IMR-90 (cell line): ENCODE data around the gene PCSK6. TPM values are rescaled to one million over a fixed set of nuclear protein-coding genes. Genes with fewer than 3 reads are reported as not detected.

Experiments
- ATAC-seq: fragments of 200-7000 bp; cut with Tn5 transposase; 2 replicates; pipeline ENCODE4 v1.9.1; 2020; ENCODE audit warnings: low read depth, mild to moderate bottlenecking, moderate library complexity
- BruUV-seq: library from RNA; stranded (reverse); fragments of 400-500 nt; replicated peaks from 2 replicates; lab custom pipeline; 2021; lab: Mats Ljungman, UMichigan
- CTCF ChIA-PET: fragments of 300-600 bp; formaldehyde crosslinking; extraction: SDS; loops from one replicate; lab custom pipeline; 2021; ENCODE audit warnings: antibody characterized with exemption; lab: Yijun Ruan, JAX
- POLR2A ChIA-PET: fragments of 300-600 bp; sonication (Branson Sonifier 250); formaldehyde crosslinking; loops from one replicate; lab custom pipeline; 2022; ENCODE audit warnings: antibody characterized with exemption; ENCODE audit not compliant: unreplicated experiment; lab: Charles Lee
- DNase-seq: peaks from one replicate; pipeline ENCODE4 v3.0.0; 2013
- H2AFZ ChIP-seq: replicated peaks from 2 replicates; pipeline ENCODE3; 2013; ENCODE audit warnings: low read length, mild to moderate bottlenecking; ENCODE audit not compliant: poor library complexity
- H2AK5ac ChIP-seq: 2 replicates; pipeline ENCODE4 v1.6.1; 2013; ENCODE audit warnings: low read depth, low read length, inconsistent platforms
- H2AK9ac ChIP-seq: replicated peaks from 2 replicates; pipeline ENCODE3; 2013; ENCODE audit warnings: mild to moderate bottlenecking, low read depth, low read length, moderate library complexity; ENCODE audit not compliant: poor library complexity
- H2BK120ac ChIP-seq: 2 replicates; pipeline ENCODE4 v1.6.1; 2013; ENCODE audit warnings: low read depth, low read length, inconsistent platforms
- H2BK15ac ChIP-seq: 3 replicates; pipeline ENCODE4 v1.6.1; 2013; ENCODE audit warnings: low read depth, low read length, inconsistent platforms
- H2BK20ac ChIP-seq: 2 replicates; pipeline ENCODE4 v1.6.1; 2013; ENCODE audit warnings: low read depth, mild to moderate bottlenecking, inconsistent platforms, low read length, moderate library complexity
- H2BK5ac ChIP-seq: 2 replicates; pipeline ENCODE4 v1.6.1; 2013; ENCODE audit warnings: mild to moderate bottlenecking, low read depth, low read length, inconsistent platforms; ENCODE audit not compliant: poor library complexity, severe bottlenecking
- H3K14ac ChIP-seq: replicated peaks from 2 replicates; pipeline ENCODE4 v1.6.1; 2013; ENCODE audit warnings: low read depth, low read length, inconsistent platforms
- H3K18ac ChIP-seq: 2 replicates; pipeline ENCODE4 v1.6.1; 2013; ENCODE audit warnings: low read depth, low read length, control low read depth
- H3K23ac ChIP-seq: 2 replicates; pipeline ENCODE4 v1.6.1; 2013; ENCODE audit warnings: low read depth, low read length, inconsistent platforms
- H3K27ac ChIP-seq: 2 replicates; pipeline ENCODE4 v1.5.1; 2013; ENCODE audit warnings: mild to moderate bottlenecking, control low read depth, low read length; ENCODE audit not compliant: insufficient read depth
- H3K27me3 ChIP-seq: 2 replicates; pipeline ENCODE4 v1.6.1; 2013; ENCODE audit warnings: low read length; ENCODE audit not compliant: control insufficient read depth, insufficient read depth
- H3K36me3 ChIP-seq: 2 replicates; pipeline ENCODE4 v1.6.1; 2013; ENCODE audit warnings: low read length, mixed read lengths; ENCODE audit not compliant: control insufficient read depth, insufficient read depth
- H3K4ac ChIP-seq: 2 replicates; pipeline ENCODE4 v1.6.1; 2013; ENCODE audit warnings: low read depth, low read length, inconsistent platforms
- H3K4me1 ChIP-seq: 2 replicates; pipeline ENCODE4 v1.6.1; 2013; ENCODE audit warnings: low read length, mixed read lengths; ENCODE audit not compliant: control insufficient read depth, insufficient read depth
- H3K4me2 ChIP-seq: 2 replicates; pipeline ENCODE4 v1.6.1; 2013; ENCODE audit warnings: low read depth, mild to moderate bottlenecking, control low read depth, low read length, moderate library complexity
- H3K4me3 ChIP-seq: 2 replicates; pipeline ENCODE4 v1.5.1; 2013; ENCODE audit warnings: low read depth, mild to moderate bottlenecking, control low read depth, low read length, moderate library complexity; ENCODE audit not compliant: insufficient read depth
- H3K56ac ChIP-seq: 2 replicates; pipeline ENCODE4 v1.6.1; 2013; ENCODE audit warnings: low read length, inconsistent platforms; ENCODE audit not compliant: insufficient read depth; ENCODE audit errors: extremely low read depth
- H3K79me1 ChIP-seq, 2 experiments: 2 replicates each; pipeline ENCODE4 v1.6.1; 2013; ENCODE audit warnings: low read length in 2 of 2, inconsistent platforms in 1 of 2, low read depth in 1 of 2
- H3K9ac ChIP-seq: 2 replicates; pipeline ENCODE4 v1.6.1; 2013; ENCODE audit warnings: low read depth, low read length, control low read depth
- H3K9me1 ChIP-seq: 2 replicates; pipeline ENCODE4 v1.6.1; 2013; ENCODE audit warnings: low read length, inconsistent platforms; ENCODE audit not compliant: insufficient read depth
- H3K9me3 ChIP-seq: 2 replicates; pipeline ENCODE4 v1.6.1; 2013; ENCODE audit warnings: low read length; ENCODE audit not compliant: control insufficient read depth, insufficient read depth
- H4K20me1 ChIP-seq: 2 replicates; pipeline ENCODE4 v1.6.1; 2013; ENCODE audit warnings: low read length, inconsistent platforms; ENCODE audit not compliant: insufficient read depth
- H4K5ac ChIP-seq: 2 replicates; pipeline ENCODE4 v1.6.1; 2013; ENCODE audit warnings: mild to moderate bottlenecking, low read depth, low read length, control low read depth
- H4K8ac ChIP-seq, 2 experiments: 2 replicates each; pipeline ENCODE4 v1.6.1; 2013; ENCODE audit warnings: low read depth in 2 of 2, low read length in 2 of 2, control low read depth in 1 of 2, inconsistent platforms in 1 of 2
- H4K91ac ChIP-seq: 2 replicates; pipeline ENCODE4 v1.6.1; 2013; ENCODE audit warnings: low read depth, low read length, inconsistent platforms; ENCODE audit not compliant: insufficient read depth
- BHLHE40 ChIP-seq: fragments of 150-350 bp; IDR thresholded peaks from 2 replicates; pipeline ENCODE4 v1.6.1; 2016; ENCODE audit warnings: mild to moderate bottlenecking, low read depth, low read length
- CEBPB ChIP-seq: IDR thresholded peaks from 2 replicates; pipeline ENCODE4 v1.6.1; 2012; ENCODE audit warnings: low read depth, low read length, improper control_type of control experiment
- CHD1 ChIP-seq: IDR thresholded peaks from 2 replicates; pipeline ENCODE4 v1.6.1; 2012; ENCODE audit warnings: low read depth, low read length, improper control_type of control experiment
- ELK1 ChIP-seq: fragments of 150-350 bp; IDR thresholded peaks from 2 replicates; pipeline ENCODE4 v1.6.1; 2016; ENCODE audit warnings: low read depth, mild to moderate bottlenecking, low read length, moderate library complexity, borderline replicate concordance
- FOS ChIP-seq: fragments of 150-350 bp; IDR thresholded peaks from 2 replicates; pipeline ENCODE4 v1.6.1; 2016; ENCODE audit warnings: low read depth, low read length
- MAFK ChIP-seq: IDR thresholded peaks from 2 replicates; pipeline ENCODE4 v1.6.1; 2012; ENCODE audit warnings: low read depth, low read length, improper control_type of control experiment
- MAZ ChIP-seq: IDR thresholded peaks from 2 replicates; pipeline ENCODE4 v1.6.1; 2012; ENCODE audit warnings: low read depth, mild to moderate bottlenecking, low read length, improper control_type of control experiment, moderate library complexity, borderline replicate concordance
- MXI1 ChIP-seq: IDR thresholded peaks from 2 replicates; pipeline ENCODE4 v1.6.1; 2012; ENCODE audit warnings: low read depth, mild to moderate bottlenecking, low read length, moderate library complexity, borderline replicate concordance
- NFE2L2 ChIP-seq: fragments of 150-350 bp; IDR thresholded peaks from 2 replicates; pipeline ENCODE4 v1.6.1; 2016; ENCODE audit warnings: low read depth, mild to moderate bottlenecking, low read length
- POLR2A ChIP-seq: IDR thresholded peaks from 2 replicates; pipeline ENCODE4 v1.6.1; 2012; ENCODE audit warnings: mild to moderate bottlenecking, low read depth, low read length
- RAD21 ChIP-seq: IDR thresholded peaks from 2 replicates; pipeline ENCODE4 v1.6.1; 2012; ENCODE audit warnings: low read length, improper control_type of control experiment
- RCOR1 ChIP-seq: IDR thresholded peaks from 2 replicates; pipeline ENCODE4 v1.6.1; 2012; ENCODE audit warnings: mild to moderate bottlenecking, low read length, improper control_type of control experiment; ENCODE audit not compliant: insufficient replicate concordance
- RFX5 ChIP-seq: IDR thresholded peaks from 2 replicates; pipeline ENCODE4 v1.8.0; 2012; ENCODE audit warnings: low read depth, mild to moderate bottlenecking, low read length, moderate library complexity
- SMC3 ChIP-seq: fragments of 150-350 bp; IDR thresholded peaks from 2 replicates; pipeline ENCODE4 v1.6.1; 2016; ENCODE audit warnings: low read depth, mild to moderate bottlenecking, antibody characterized with exemption, low read length, moderate library complexity
- WGBS, 2 experiments: methylation state at CpG; one replicate each; pipeline versions ENCODE4 v1.1.5 to v1.1.7; 2013; ENCODE audit warnings: missing lambda C conversion rate in 2 of 2; ENCODE audit not compliant: insufficient read length in 1 of 2; ENCODE audit errors: extremely low coverage in 2 of 2; 5-methylcytosine and 5-hydroxymethylcytosine counted together
- dilution Hi-C: fragments of 300-500 bp; cut with HindIII; formaldehyde crosslinking; loops from one replicate; pipeline ENCODE4 v1.14.3; 2018; ENCODE audit warnings: low sequenced_read_pairs; ENCODE audit not compliant: unreplicated experiment
- in situ Hi-C: fragments of 300-500 bp; cut with MboI; formaldehyde crosslinking; loops from 3 replicates; pipeline ENCODE4 v1.14.3; 2019; ENCODE audit warnings: low sequenced_read_pairs, inconsistent platforms, mixed read lengths
- intact Hi-C: fragments of 100-400 bp; cut with micrococcal nuclease; formaldehyde crosslinking; loops from 2 replicates; pipeline ENCODE4 v1.10.0; 2022
- polyA plus RNA-seq, 3 experiments: library from polyadenylated mRNA; depleted of rRNA; stranded (reverse); fragments of >200 nt; gene quantifications; 2 replicates each; pipeline ENCODE4 v1.2.3, GENCODE V29; 2012; ENCODE audit warnings: low replicate concordance in 1 of 3
- total RNA-seq: library from RNA; depleted of rRNA; stranded (reverse); fragments of >200 nt; gene quantifications from 2 replicates; pipeline ENCODE4 v1.2.3, GENCODE V29; 2012
- TF ChIP-seq, protein P1 (sequence below): conservative IDR thresholded peaks from 2 replicates; pipeline ENCODE4 v1.5.1; 2012; ENCODE audit warnings: mild to moderate bottlenecking, low read depth, low read length, improper control_type of control experiment
- TF ChIP-seq, protein P2 (sequence below): fragments of 150-350 bp; IDR thresholded peaks from 2 replicates; pipeline ENCODE4 v1.6.1; 2017; ENCODE audit warnings: mild to moderate bottlenecking, antibody characterized with exemption, low read length, low read depth

Gene PCSK6
- total and polyA plus RNA-seq, 2 of the 4 experiments (the other 2 are of a cell fraction) = not detected

GRCh38 chr15:101332061-101332467 lies 157.4 kb downstream of the PCSK6 start:
- Histone ChIP-seq H2BK15ac (no peak overlapping the region), H3K4me1 (no peaks in the 10 kb centered on the region), H4K5ac (no peak overlapping the region), H3K27me3 (peaks cover 14% of the 10 kb centered on the region), H3K23ac (no peak overlapping the region), H3K9me3 (peaks cover 2% of the 10 kb centered on the region; the same call in 1 of the 2 replicates), H3K27ac (no peak overlapping the region), H3K56ac (no peak overlapping the region), H4K91ac (no peak overlapping the region), H4K8ac (no peak overlapping the region), H3K14ac (no peak overlapping the region), H3K9ac (no peak overlapping the region), H3K9me1 (no peaks in the 10 kb centered on the region), H3K36me3 (no peaks in the 10 kb centered on the region), H2AK9ac (no peak overlapping the region), H3K4me2 (no peak overlapping the region), H3K79me1 (no peaks in the 10 kb centered on the region), H2BK20ac (no peak overlapping the region), H2AFZ (no peak overlapping the region), H2BK5ac (no peak overlapping the region), H3K18ac (no peak overlapping the region), H2BK120ac (no peak overlapping the region), H3K4me3 (no peak overlapping the region), H2AK5ac (no peak overlapping the region), H3K4ac (no peak overlapping the region), H4K20me1 (no peaks in the 10 kb centered on the region)
- POLR2A ChIA-PET = no interaction called here
- in situ Hi-C loops = no loop called here
- CTCF ChIA-PET = no interaction called here
- dilution Hi-C loops = no loop called here
- TF ChIP-seq MXI1 = no peak
- no peak for TF ChIP-seq POLR2A
- TF ChIP-seq SMC3 = no peak
- TF ChIP-seq BHLHE40 = no peak
- TF ChIP-seq MAFK = no peak
- no peak for TF ChIP-seq RCOR1
- TF ChIP-seq, protein P1, sequence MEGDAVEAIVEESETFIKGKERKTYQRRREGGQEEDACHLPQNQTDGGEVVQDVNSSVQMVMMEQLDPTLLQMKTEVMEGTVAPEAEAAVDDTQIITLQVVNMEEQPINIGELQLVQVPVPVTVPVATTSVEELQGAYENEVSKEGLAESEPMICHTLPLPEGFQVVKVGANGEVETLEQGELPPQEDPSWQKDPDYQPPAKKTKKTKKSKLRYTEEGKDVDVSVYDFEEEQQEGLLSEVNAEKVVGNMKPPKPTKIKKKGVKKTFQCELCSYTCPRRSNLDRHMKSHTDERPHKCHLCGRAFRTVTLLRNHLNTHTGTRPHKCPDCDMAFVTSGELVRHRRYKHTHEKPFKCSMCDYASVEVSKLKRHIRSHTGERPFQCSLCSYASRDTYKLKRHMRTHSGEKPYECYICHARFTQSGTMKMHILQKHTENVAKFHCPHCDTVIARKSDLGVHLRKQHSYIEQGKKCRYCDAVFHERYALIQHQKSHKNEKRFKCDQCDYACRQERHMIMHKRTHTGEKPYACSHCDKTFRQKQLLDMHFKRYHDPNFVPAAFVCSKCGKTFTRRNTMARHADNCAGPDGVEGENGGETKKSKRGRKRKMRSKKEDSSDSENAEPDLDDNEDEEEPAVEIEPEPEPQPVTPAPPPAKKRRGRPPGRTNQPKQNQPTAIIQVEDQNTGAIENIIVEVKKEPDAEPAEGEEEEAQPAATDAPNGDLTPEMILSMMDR = no peak
- no peak for TF ChIP-seq CHD1
- TF ChIP-seq ELK1 = no peak
- TF ChIP-seq FOS = no peak
- TF ChIP-seq MAZ = no peak
- TF ChIP-seq NFE2L2 = no peak
- TF ChIP-seq RFX5 = no peak
- TF ChIP-seq RAD21 = no peak
- no peak for TF ChIP-seq CEBPB
- TF ChIP-seq, protein P2, sequence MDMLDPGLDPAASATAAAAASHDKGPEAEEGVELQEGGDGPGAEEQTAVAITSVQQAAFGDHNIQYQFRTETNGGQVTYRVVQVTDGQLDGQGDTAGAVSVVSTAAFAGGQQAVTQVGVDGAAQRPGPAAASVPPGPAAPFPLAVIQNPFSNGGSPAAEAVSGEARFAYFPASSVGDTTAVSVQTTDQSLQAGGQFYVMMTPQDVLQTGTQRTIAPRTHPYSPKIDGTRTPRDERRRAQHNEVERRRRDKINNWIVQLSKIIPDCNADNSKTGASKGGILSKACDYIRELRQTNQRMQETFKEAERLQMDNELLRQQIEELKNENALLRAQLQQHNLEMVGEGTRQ = no peak
- WGBS, 2 experiments = 42% methylated on average over 4 of the region's 7 CpGs; no CpG with 5 or more reads in 1 of the 2 experiments
- BruUV-seq = no TSS peak
- no peak for DNase-seq
- no peak for ATAC-seq
- intact Hi-C loops = no loop called here
